ENCODE results near the gene MRPS27. TPM values are rescaled to one million over a fixed set of nuclear protein-coding genes. Genes with fewer than 3 reads are reported as not detected.
"Not testable (repeated sequence)": the region's sequence is repeated elsewhere in the genome, so short reads cannot be mapped to it uniquely, and the experiment has no call there.

The MRPS27 gene
- polyA plus RNA-seq, 2 donors = 18.0 to 29.2 TPM

GRCh38 chr5:72179028-72179815 is 140.8 kb downstream of the MRPS27 start:
- Histone ChIP-seq H3K27me3 (ENCODE audit: control insufficient read depth in 1 of 2, insufficient read depth in 2 of 2, low read length in 2 of 2) (no peaks in the 10 kb centered on the region), H3K36me3 (ENCODE audit: control insufficient read depth in 2 of 2, insufficient read depth in 2 of 2, low read length in 1 of 2) (no peaks in the 10 kb centered on the region), H3K9me3 (ENCODE audit: control insufficient read depth in 2 of 2, insufficient read depth in 1 of 2, low read depth in 1 of 2, low read length in 1 of 2) (no peaks in the 10 kb centered on the region), H3K27ac (ENCODE audit: low read depth in 2 of 2, low read length in 1 of 2) (peak overlapping the region; percentile 64 to 66), H3K4me1 (ENCODE audit: control insufficient read depth in 2 of 2, insufficient read depth in 2 of 2, low read length in 1 of 2) (peaks cover 3 to 7% of the 10 kb centered on the region in 2 donors), H3K4me3 (ENCODE audit: low read depth in 1 of 2, low read length in 2 of 2) (peak overlapping the region in 1 of 2 donors; percentile 23)
- whole genome bisulfite sequencing, 2 donors = 40 to 42% methylated on average over 29 of the region's 29 CpGs

DNA sequence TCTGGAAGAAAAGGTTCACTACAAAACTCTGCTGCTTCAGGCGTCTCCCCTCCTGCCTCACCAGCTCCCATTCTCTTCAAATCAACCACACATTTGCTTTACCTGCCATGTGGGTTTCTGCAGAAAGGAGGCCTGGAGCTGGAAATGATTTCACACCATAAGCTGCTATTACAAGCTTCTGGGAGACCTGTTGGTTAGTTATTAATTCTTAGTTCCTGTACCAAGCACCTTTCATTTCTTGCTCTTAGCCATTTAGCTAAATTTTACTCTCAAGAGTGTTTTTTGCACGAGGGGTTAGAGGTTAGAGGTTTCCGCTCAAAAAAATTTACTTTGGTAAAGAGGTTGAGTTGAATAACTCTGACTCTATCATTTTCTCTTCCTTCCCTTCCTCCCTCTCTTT is 142.5 kb downstream of the MRPS27 start:
- peak overlapping the region in 1 of 2 donors; percentile 3 for H3K27ac ChIP-seq (ENCODE audit: low read depth in 2 of 2, low read length in 1 of 2)
- H3K36me3 ChIP-seq (ENCODE audit: control insufficient read depth in 2 of 2, insufficient read depth in 2 of 2, low read length in 1 of 2) = no peaks in the 10 kb centered on the region
- H3K9me3 ChIP-seq (ENCODE audit: control insufficient read depth in 2 of 2, insufficient read depth in 1 of 2, low read depth in 1 of 2, low read length in 1 of 2) = no peaks in the 10 kb centered on the region
- 92 to 93% methylated on average over 3 of the region's 3 CpGs for WGBS, 2 donors
- H3K4me3 ChIP-seq (ENCODE audit: low read depth in 1 of 2, low read length in 2 of 2) = no peak overlapping the region
- no peaks in the 10 kb centered on the region for H3K27me3 ChIP-seq (ENCODE audit: control insufficient read depth in 1 of 2, insufficient read depth in 2 of 2, low read length in 2 of 2)
- peaks cover 3 to 7% of the 10 kb centered on the region in 2 donors for H3K4me1 ChIP-seq (ENCODE audit: control insufficient read depth in 2 of 2, insufficient read depth in 2 of 2, low read length in 1 of 2)

- Histone ChIP-seq H3K27me3 (ENCODE audit: control insufficient read depth in 1 of 2, insufficient read depth in 2 of 2, low read length in 2 of 2) (no peaks in the 10 kb centered on the region), H3K9me3 (ENCODE audit: control insufficient read depth in 2 of 2, insufficient read depth in 1 of 2, low read depth in 1 of 2, low read length in 1 of 2) (no peaks in the 10 kb centered on the region), H3K27ac (ENCODE audit: low read depth in 2 of 2, low read length in 1 of 2) (peak overlapping the region in 1 of 2 donors; percentile 26), H3K36me3 (ENCODE audit: control insufficient read depth in 2 of 2, insufficient read depth in 2 of 2, low read length in 1 of 2) (no peaks in the 10 kb centered on the region), H3K4me1 (ENCODE audit: control insufficient read depth in 2 of 2, insufficient read depth in 2 of 2, low read length in 1 of 2) (no peaks in the 10 kb centered on the region), H3K4me3 (ENCODE audit: low read depth in 1 of 2, low read length in 2 of 2) (no peak overlapping the region)
- 69 to 95% methylated on average over 4 of the region's 4 CpGs for WGBS, 2 donors
Measured at GRCh38 chr5:72172786-72173185, 147.3 kb downstream of the MRPS27 start.

- Histone ChIP-seq H3K27ac (ENCODE audit: low read depth in 2 of 2, low read length in 1 of 2) (no peak overlapping the region), H3K4me1 (ENCODE audit: control insufficient read depth in 2 of 2, insufficient read depth in 2 of 2, low read length in 1 of 2) (no peaks in the 10 kb centered on the region), H3K9me3 (ENCODE audit: control insufficient read depth in 2 of 2, insufficient read depth in 1 of 2, low read depth in 1 of 2, low read length in 1 of 2) (no peaks in the 10 kb centered on the region), H3K27me3 (ENCODE audit: control insufficient read depth in 1 of 2, insufficient read depth in 2 of 2, low read length in 2 of 2) (no peaks in the 10 kb centered on the region), H3K36me3 (ENCODE audit: control insufficient read depth in 2 of 2, insufficient read depth in 2 of 2, low read length in 1 of 2) (no peaks in the 10 kb centered on the region), H3K4me3 (ENCODE audit: low read depth in 1 of 2, low read length in 2 of 2) (no peak overlapping the region)
- WGBS, 2 donors = 74 to 84% methylated on average over 6 of the region's 6 CpGs
Measured at GRCh38 chr5:72171667-72172066, 148.4 kb downstream of the MRPS27 start.

- not testable (repeated sequence) for H3K9me3 ChIP-seq (ENCODE audit: control insufficient read depth in 2 of 2, insufficient read depth in 1 of 2, low read depth in 1 of 2, low read length in 1 of 2); H3K27me3 ChIP-seq (ENCODE audit: control insufficient read depth in 1 of 2, insufficient read depth in 2 of 2, low read length in 2 of 2); H3K27ac ChIP-seq (ENCODE audit: low read depth in 2 of 2, low read length in 1 of 2); H3K4me3 ChIP-seq (ENCODE audit: low read depth in 1 of 2, low read length in 2 of 2); H3K4me1 ChIP-seq (ENCODE audit: control insufficient read depth in 2 of 2, insufficient read depth in 2 of 2, low read length in 1 of 2); H3K36me3 ChIP-seq (ENCODE audit: control insufficient read depth in 2 of 2, insufficient read depth in 2 of 2, low read length in 1 of 2)
- 90 to 93% methylated on average over 3 of the region's 3 CpGs for WGBS, 2 donors
Measured at GRCh38 chr5:72171181-72171580, 148.9 kb downstream of the MRPS27 start.

- no peaks in the 10 kb centered on the region for H3K9me3 ChIP-seq (ENCODE audit: control insufficient read depth in 2 of 2, insufficient read depth in 1 of 2, low read depth in 1 of 2, low read length in 1 of 2)
- no peaks in the 10 kb centered on the region for H3K4me1 ChIP-seq (ENCODE audit: control insufficient read depth in 2 of 2, insufficient read depth in 2 of 2, low read length in 1 of 2)
- H3K27me3 ChIP-seq (ENCODE audit: control insufficient read depth in 1 of 2, insufficient read depth in 2 of 2, low read length in 2 of 2) = no peaks in the 10 kb centered on the region
- H3K36me3 ChIP-seq (ENCODE audit: control insufficient read depth in 2 of 2, insufficient read depth in 2 of 2, low read length in 1 of 2) = no peaks in the 10 kb centered on the region
- no peak overlapping the region for H3K27ac ChIP-seq (ENCODE audit: low read depth in 2 of 2, low read length in 1 of 2)
- H3K4me3 ChIP-seq (ENCODE audit: low read depth in 1 of 2, low read length in 2 of 2) = no peak overlapping the region
- WGBS, 2 donors = 76 to 83% methylated on average over 2 of the region's 2 CpGs
Measured at GRCh38 chr5:72170101-72170500, 149.9 kb downstream of the MRPS27 start.

Other genes with a start within 250 kb of the MRPS27 start
- 1 to 10 TPM; 1.8 to 2.5 TPM for gene MAP1B, start 212.8 kb downstream of the MRPS27 start, polyA plus RNA-seq
- gene PTCD2, start 133 bp upstream of the MRPS27 start, polyA plus RNA-seq = 1 to 10 TPM; 1.9 to 3.2 TPM
- gene ZNF366, start 187.2 kb upstream of the MRPS27 start, polyA plus RNA-seq = under 1 TPM; 0.21 to 0.26 TPM